ENCODE measurements around the gene RFT1. TPM values are rescaled to one million over a fixed set of nuclear protein-coding genes. Genes with fewer than 3 reads are reported as not detected.

Gene RFT1
- total RNA-seq, 1 donor from 2014 or later = 18.6 TPM

GRCh38 chr3:53114412-53115074 lies 15.7 kb downstream of the RFT1 start:
- no peak for DNase-seq (ENCODE audit: low read depth)
- no peak overlapping the region for H3K4me3 ChIP-seq (ENCODE audit: low read depth, low read length)
- TF ChIP-seq CTCF (IDR thresholded peaks at IDR 0.05; ENCODE audit: insufficient read depth, low read length, poor library complexity, severe bottlenecking) = no peak

DNA sequence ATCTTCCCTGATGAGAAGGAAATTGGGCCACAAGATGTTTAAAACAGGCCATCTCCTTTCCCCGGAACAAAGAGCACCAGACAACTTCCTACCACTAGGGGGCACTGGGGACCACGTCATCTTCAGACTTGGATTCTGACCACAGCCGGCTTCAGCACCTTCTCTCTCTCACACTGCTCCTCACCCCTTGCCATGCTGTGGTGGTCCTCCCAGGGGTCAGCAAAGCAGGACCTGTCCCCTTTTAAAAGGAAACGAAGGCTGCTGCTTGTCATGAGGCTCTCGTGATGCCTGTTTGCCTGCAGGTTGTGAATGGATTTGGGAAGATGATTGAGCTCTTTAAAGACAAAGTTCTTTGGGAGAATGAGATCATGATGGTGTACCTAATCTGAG lies 16.2 kb downstream of the RFT1 start:
- no peaks in the 10 kb centered on the region for H3K36me3 ChIP-seq (ENCODE audit: control insufficient read depth, insufficient read depth, low read length)
- no peak overlapping the region for H3K4me3 ChIP-seq (ENCODE audit: low read depth, low read length)
- no peak for DNase-seq (ENCODE audit: low read depth)
- peak; percentile 85 for TF ChIP-seq CTCF (IDR thresholded peaks at IDR 0.05; ENCODE audit: insufficient read depth, low read length, poor library complexity, severe bottlenecking)
- no peaks in the 10 kb centered on the region for H3K27me3 ChIP-seq (ENCODE audit: control insufficient read depth, insufficient read depth, low read length)

More at GRCh38 chr3:53114412-53115074, 15.7 kb downstream of the RFT1 start:
- H3K36me3 ChIP-seq (ENCODE audit: control insufficient read depth, insufficient read depth, low read length) = no peaks in the 10 kb centered on the region
- H3K27me3 ChIP-seq (ENCODE audit: control insufficient read depth, insufficient read depth, low read length) = no peaks in the 10 kb centered on the region

DNA sequence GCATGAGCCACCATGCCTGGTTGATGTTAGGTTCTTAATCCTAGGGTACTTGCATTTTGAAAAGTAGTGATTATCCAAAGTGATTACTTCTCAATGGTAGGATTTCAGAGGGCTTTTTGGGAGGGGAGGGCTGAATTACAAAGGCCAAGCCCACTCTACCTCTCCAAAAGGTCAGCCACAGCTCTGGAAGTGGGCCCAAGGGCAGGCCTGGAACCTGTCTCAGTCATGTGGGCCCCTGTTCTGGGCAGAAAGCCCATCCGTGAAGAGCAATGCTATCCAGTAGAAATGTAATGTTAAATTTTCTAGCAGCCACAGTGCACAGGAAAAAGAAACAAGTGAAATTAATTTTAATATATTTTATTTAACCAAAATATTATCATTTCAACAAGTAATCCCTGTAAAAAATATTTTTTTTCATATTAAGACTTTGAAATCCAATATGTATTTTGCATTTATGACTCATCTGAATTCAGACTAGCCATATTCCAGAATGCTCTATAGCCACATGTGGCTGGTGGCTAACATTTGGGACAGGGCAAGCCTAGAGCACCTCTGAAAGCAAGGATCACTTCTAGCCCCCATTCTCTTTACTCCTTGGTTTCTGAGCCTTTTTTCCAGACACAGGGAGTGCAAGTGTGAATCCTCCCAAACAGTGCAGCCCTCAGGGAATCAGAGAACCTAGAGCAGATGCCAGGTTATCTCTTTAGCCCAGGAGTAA lies 16.8 kb downstream of the RFT1 start:
- Histone ChIP-seq H3K36me3 (ENCODE audit: control insufficient read depth, insufficient read depth, low read length) (no peaks in the 10 kb centered on the region), H3K4me3 (ENCODE audit: low read depth, low read length) (no peak overlapping the region), H3K27me3 (ENCODE audit: control insufficient read depth, insufficient read depth, low read length) (no peaks in the 10 kb centered on the region)
- no peak for DNase-seq (ENCODE audit: low read depth)
- TF ChIP-seq CTCF (IDR thresholded peaks at IDR 0.05; ENCODE audit: insufficient read depth, low read length, poor library complexity, severe bottlenecking) = no peak

DNA sequence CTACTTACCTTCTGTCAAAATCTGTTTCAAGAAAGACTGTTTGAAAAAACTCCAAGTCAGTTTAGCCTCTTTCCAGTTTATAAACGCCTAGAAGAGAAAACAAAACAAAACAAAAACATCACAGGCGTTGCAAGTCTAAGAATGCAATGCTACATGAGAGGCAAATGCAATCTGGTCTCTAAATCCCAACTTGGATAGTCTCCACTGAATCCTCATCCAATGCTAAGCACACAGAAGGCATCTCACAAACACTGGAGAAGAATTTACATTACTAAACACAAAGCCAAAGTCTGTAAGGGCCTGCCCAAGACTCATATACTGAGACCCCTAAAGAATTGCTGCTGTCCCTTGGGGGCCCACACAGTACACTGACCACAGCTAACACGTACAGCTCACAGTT lies 18.4 kb downstream of the RFT1 start:
- DNase-seq (ENCODE audit: low read depth) = no peak
- Histone ChIP-seq H3K4me3 (ENCODE audit: low read depth, low read length) (no peak overlapping the region), H3K27me3 (ENCODE audit: control insufficient read depth, insufficient read depth, low read length) (no peaks in the 10 kb centered on the region), H3K36me3 (ENCODE audit: control insufficient read depth, insufficient read depth, low read length) (no peaks in the 10 kb centered on the region)
- no peak for TF ChIP-seq CTCF (IDR thresholded peaks at IDR 0.05; ENCODE audit: insufficient read depth, low read length, poor library complexity, severe bottlenecking)

- Histone ChIP-seq H3K36me3 (ENCODE audit: control insufficient read depth, insufficient read depth, low read length) (no peaks in the 10 kb centered on the region), H3K27me3 (ENCODE audit: control insufficient read depth, insufficient read depth, low read length) (no peaks in the 10 kb centered on the region), H3K4me3 (ENCODE audit: low read depth, low read length) (no peak overlapping the region)
- DNase-seq (ENCODE audit: low read depth) = no peak
- TF ChIP-seq CTCF (IDR thresholded peaks at IDR 0.05; ENCODE audit: insufficient read depth, low read length, poor library complexity, severe bottlenecking) = peak; percentile 36
Measured at GRCh38 chr3:53109891-53110771, 20.1 kb downstream of the RFT1 start.
